GM12878 (cell line): ENCODE measurements around the gene CMTM2. TPM values are rescaled to one million over a fixed set of nuclear protein-coding genes. Genes with fewer than 3 reads are reported as not detected.

Experiments used
- CEBPB ChIP-seq, 2 experiments: fragments of 150-350 bp in 1 of 2; IDR thresholded peaks; 2 replicates each; pipeline ENCODE4 v1.6.1; 2012 to 2014; ENCODE audit warnings: low read depth in 2 of 2, low read length in 2 of 2, borderline replicate concordance in 1 of 2, inconsistent platforms in 1 of 2
- EP300 ChIP-seq, 2 experiments: fragments of 150-350 bp in 1 of 2; IDR thresholded peaks; 2 replicates each; pipeline ENCODE4 v1.6.1; 2011 to 2012; ENCODE audit warnings: low read depth in 2 of 2, low read length in 2 of 2, borderline replicate concordance in 1 of 2, improper control_type of control experiment in 1 of 2, inconsistent platforms in 1 of 2; ENCODE audit not compliant: control insufficient read depth in 1 of 2
- EZH2 ChIP-seq: IDR thresholded peaks from 2 replicates; pipeline ENCODE4 v1.6.1; 2012; ENCODE audit warnings: low read depth, mild to moderate bottlenecking, control low read depth, inconsistent platforms, low read length, borderline replicate concordance; ENCODE audit not compliant: control insufficient read depth
- HDAC2 ChIP-seq: fragments of 200-600 bp; sonication (generic); IDR thresholded peaks from 2 replicates; pipeline ENCODE4 v1.6.1; 2017
- HDGF ChIP-seq: fragments of 450-650 bp; IDR thresholded peaks from 2 replicates; pipeline ENCODE4 v1.6.1; 2016; ENCODE audit warnings: antibody characterized with exemption
- IRF4 ChIP-seq: IDR thresholded peaks from 2 replicates; pipeline ENCODE4 v1.6.1; 2011; ENCODE audit warnings: low read depth, low read length
- JUND ChIP-seq: IDR thresholded peaks from 2 replicates; pipeline ENCODE4 v1.6.1; 2012; ENCODE audit warnings: low read depth, mild to moderate bottlenecking, low read length, improper control_type of control experiment, moderate library complexity
- NFYA ChIP-seq: IDR thresholded peaks from 2 replicates; pipeline ENCODE4 v1.6.1; 2011; ENCODE audit warnings: low read depth, mild to moderate bottlenecking, low read length, improper control_type of control experiment, borderline replicate concordance
- PAX8 ChIP-seq: fragments of 450-650 bp; IDR thresholded peaks from 2 replicates; pipeline ENCODE4 v1.6.1; 2017; ENCODE audit warnings: mild to moderate bottlenecking, moderate library complexity
- POLR2A ChIP-seq: IDR thresholded peaks from 2 replicates; pipeline ENCODE4 v1.6.1; 2011; ENCODE audit warnings: low read depth, mild to moderate bottlenecking, low read length
- RAD21 ChIP-seq: IDR thresholded peaks from 2 replicates; pipeline ENCODE4 v1.6.1; 2011; ENCODE audit warnings: mild to moderate bottlenecking, low read depth, low read length, moderate library complexity; ENCODE audit not compliant: insufficient read depth
- RB1 ChIP-seq: fragments of 450-650 bp; formaldehyde crosslinking; IDR thresholded peaks from 2 replicates; pipeline ENCODE4 v1.6.1; 2017; ENCODE audit warnings: mild to moderate bottlenecking, borderline replicate concordance
- TCF12 ChIP-seq: IDR thresholded peaks from 2 replicates; pipeline ENCODE4 v1.6.1; 2011; ENCODE audit warnings: low read depth, mild to moderate bottlenecking, low read length
- YBX1 ChIP-seq: fragments of 450-650 bp; IDR thresholded peaks from 2 replicates; pipeline ENCODE4 v1.6.1; 2016; ENCODE audit warnings: antibody characterized with exemption
- ZBED1 ChIP-seq: IDR thresholded peaks from 2 replicates; pipeline ENCODE4 v1.6.1; 2016; ENCODE audit warnings: borderline replicate concordance
- ZZZ3 ChIP-seq: IDR thresholded peaks from 2 replicates; pipeline ENCODE4 v1.6.1; 2011; ENCODE audit warnings: low read depth; ENCODE audit not compliant: control insufficient read depth, insufficient read length
- polyA plus RNA-seq, 11 experiments: library from polyadenylated mRNA; depleted of rRNA in 4 of 11; unstranded in 6 of 11; stranded (reverse) in 5 of 11; fragments of >200 nt; fragmentation: Nextera tagmentation in 4 of 11; fragmentation: Illumina TruSeq in 1 of 11; extraction: Ambion mirVana in 4 of 11; extraction: Trizol in 1 of 11; gene quantifications; 1 replicate in 1 of 11; 2 replicates in 10 of 11; pipeline versions ENCODE4 v1.2.1 to v1.2.3, GENCODE V29; 2011 to 2016; ENCODE audit warnings: inconsistent platforms in 2 of 11, missing spikeins in 2 of 11, low read depth in 1 of 11
- total RNA-seq, 4 experiments: library from RNA; depleted of rRNA in 3 of 4; stranded (reverse); fragments of >200 nt in 3 of 4; fragmentation: Illumina TruSeq in 1 of 4; extraction: Trizol in 1 of 4; gene quantifications; 2 replicates each; pipeline versions ENCODE4 v1.2.1 to v1.2.3, GENCODE V29; 2013 to 2021
- TF ChIP-seq, protein P1 (sequence below): IDR thresholded peaks from 2 replicates; pipeline ENCODE4 v1.6.1; 2012; ENCODE audit warnings: low read depth, low read length, improper control_type of control experiment
- TF ChIP-seq, protein P2 (sequence below): IDR thresholded peaks from 2 replicates; pipeline ENCODE4 v1.6.1; 2012; ENCODE audit warnings: low read length, inconsistent platforms
- TF ChIP-seq, protein P3 (sequence below): IDR thresholded peaks from 2 replicates; pipeline ENCODE4 v1.6.1; 2012; ENCODE audit warnings: low read depth, low read length, improper control_type of control experiment
- TF ChIP-seq, protein P4 (sequence below): fragments of 450-650 bp; IDR thresholded peaks from 2 replicates; pipeline ENCODE4 v1.6.1; 2017; ENCODE audit warnings: antibody characterized with exemption, mild to moderate bottlenecking, moderate library complexity
- TF ChIP-seq, protein P5 (sequence below): IDR thresholded peaks from 2 replicates; pipeline ENCODE4 v1.6.1; 2012; ENCODE audit warnings: mild to moderate bottlenecking, low read depth, low read length

Gene CMTM2
- total and polyA plus RNA-seq, 10 of the 15 experiments (the other 5 are each of a cell fraction or from before 2014, with no cell fraction given): 0.26 to 0.34 TPM; not detected in 8

DNA sequence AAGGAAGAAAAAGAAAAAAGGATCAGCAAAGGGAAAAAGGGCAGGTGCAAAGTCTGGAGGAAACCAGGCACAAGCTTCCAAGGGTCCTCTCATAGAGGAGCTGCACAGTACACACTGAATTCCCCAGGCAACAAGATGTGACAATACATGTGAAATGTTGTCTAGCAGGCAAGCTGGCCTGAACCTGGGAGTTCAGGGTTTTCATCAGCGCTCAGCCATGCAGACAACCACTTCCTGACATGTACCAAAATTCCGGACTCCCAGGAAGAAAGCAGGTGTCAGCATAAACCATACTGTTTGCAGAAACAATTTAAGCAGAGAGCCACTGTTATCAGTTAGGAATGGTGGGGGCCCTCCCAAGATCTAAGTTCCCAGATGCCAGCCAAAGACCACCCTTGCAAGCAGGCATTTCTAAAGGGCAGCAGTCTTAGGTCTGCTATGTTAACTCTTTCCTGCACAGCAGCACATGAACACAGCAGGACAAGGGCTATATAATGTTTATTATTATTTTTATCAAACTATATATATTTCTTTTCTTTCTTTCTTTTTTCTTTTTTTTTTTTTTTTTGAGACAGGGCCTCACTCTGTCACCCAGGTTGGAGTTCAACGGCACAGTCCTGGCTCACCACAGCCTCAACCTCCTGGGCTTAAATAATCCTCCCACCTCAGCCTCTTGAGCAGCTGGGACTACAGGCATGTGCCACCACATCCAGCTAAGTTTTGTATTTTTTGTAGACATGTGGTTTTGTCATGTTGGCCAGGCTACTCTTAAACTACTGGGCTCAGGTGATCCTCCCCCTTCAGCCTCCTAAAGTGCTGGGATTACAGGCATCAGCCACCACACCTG, 39.4 kb upstream of the CMTM2 start (continued):
- peak; percentile 24 to 45; a peak in 1 of 4 replicates for TF ChIP-seq EP300 (IDR thresholded peaks at IDR 0.05; ENCODE audit: borderline replicate concordance in 1 of 2, control insufficient read depth in 1 of 2, low read depth in 2 of 2, low read length in 2 of 2)
- TF ChIP-seq, protein P1, sequence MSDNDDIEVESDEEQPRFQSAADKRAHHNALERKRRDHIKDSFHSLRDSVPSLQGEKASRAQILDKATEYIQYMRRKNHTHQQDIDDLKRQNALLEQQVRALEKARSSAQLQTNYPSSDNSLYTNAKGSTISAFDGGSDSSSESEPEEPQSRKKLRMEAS: no peak
- TF ChIP-seq ZZZ3: no peak
- TF ChIP-seq CEBPB (IDR thresholded peaks at IDR 0.05; ENCODE audit: borderline replicate concordance in 1 of 2, low read depth in 2 of 2, low read length in 2 of 2): no peak
- no peak for TF ChIP-seq ZBED1
- TF ChIP-seq, protein P2, sequence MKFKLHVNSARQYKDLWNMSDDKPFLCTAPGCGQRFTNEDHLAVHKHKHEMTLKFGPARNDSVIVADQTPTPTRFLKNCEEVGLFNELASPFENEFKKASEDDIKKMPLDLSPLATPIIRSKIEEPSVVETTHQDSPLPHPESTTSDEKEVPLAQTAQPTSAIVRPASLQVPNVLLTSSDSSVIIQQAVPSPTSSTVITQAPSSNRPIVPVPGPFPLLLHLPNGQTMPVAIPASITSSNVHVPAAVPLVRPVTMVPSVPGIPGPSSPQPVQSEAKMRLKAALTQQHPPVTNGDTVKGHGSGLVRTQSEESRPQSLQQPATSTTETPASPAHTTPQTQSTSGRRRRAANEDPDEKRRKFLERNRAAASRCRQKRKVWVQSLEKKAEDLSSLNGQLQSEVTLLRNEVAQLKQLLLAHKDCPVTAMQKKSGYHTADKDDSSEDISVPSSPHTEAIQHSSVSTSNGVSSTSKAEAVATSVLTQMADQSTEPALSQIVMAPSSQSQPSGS: no peak; the same call in 1 of the 2 replicates
- TF ChIP-seq HDGF: no peak
- no peak for TF ChIP-seq RB1
- no peak for TF ChIP-seq POLR2A
- no peak for TF ChIP-seq RAD21
- 0 out of 2 replicates have a peak, but pooled peaks have one; percentile 18 for TF ChIP-seq IRF4
- TF ChIP-seq PAX8: no peak
- TF ChIP-seq, protein P3, sequence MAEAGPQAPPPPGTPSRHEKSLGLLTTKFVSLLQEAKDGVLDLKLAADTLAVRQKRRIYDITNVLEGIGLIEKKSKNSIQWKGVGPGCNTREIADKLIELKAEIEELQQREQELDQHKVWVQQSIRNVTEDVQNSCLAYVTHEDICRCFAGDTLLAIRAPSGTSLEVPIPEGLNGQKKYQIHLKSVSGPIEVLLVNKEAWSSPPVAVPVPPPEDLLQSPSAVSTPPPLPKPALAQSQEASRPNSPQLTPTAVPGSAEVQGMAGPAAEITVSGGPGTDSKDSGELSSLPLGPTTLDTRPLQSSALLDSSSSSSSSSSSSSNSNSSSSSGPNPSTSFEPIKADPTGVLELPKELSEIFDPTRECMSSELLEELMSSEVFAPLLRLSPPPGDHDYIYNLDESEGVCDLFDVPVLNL: no peak
- no peak for TF ChIP-seq EZH2
- TF ChIP-seq TCF12: 0 out of 2 replicates have a peak, but pooled peaks have one; percentile 13
- TF ChIP-seq, protein P4, sequence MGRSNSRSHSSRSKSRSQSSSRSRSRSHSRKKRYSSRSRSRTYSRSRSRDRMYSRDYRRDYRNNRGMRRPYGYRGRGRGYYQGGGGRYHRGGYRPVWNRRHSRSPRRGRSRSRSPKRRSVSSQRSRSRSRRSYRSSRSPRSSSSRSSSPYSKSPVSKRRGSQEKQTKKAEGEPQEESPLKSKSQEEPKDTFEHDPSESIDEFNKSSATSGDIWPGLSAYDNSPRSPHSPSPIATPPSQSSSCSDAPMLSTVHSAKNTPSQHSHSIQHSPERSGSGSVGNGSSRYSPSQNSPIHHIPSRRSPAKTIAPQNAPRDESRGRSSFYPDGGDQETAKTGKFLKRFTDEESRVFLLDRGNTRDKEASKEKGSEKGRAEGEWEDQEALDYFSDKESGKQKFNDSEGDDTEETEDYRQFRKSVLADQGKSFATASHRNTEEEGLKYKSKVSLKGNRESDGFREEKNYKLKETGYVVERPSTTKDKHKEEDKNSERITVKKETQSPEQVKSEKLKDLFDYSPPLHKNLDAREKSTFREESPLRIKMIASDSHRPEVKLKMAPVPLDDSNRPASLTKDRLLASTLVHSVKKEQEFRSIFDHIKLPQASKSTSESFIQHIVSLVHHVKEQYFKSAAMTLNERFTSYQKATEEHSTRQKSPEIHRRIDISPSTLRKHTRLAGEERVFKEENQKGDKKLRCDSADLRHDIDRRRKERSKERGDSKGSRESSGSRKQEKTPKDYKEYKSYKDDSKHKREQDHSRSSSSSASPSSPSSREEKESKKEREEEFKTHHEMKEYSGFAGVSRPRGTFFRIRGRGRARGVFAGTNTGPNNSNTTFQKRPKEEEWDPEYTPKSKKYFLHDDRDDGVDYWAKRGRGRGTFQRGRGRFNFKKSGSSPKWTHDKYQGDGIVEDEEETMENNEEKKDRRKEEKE: no peak
- TF ChIP-seq YBX1: no peak
- TF ChIP-seq JUND: no peak
- TF ChIP-seq, protein P5, sequence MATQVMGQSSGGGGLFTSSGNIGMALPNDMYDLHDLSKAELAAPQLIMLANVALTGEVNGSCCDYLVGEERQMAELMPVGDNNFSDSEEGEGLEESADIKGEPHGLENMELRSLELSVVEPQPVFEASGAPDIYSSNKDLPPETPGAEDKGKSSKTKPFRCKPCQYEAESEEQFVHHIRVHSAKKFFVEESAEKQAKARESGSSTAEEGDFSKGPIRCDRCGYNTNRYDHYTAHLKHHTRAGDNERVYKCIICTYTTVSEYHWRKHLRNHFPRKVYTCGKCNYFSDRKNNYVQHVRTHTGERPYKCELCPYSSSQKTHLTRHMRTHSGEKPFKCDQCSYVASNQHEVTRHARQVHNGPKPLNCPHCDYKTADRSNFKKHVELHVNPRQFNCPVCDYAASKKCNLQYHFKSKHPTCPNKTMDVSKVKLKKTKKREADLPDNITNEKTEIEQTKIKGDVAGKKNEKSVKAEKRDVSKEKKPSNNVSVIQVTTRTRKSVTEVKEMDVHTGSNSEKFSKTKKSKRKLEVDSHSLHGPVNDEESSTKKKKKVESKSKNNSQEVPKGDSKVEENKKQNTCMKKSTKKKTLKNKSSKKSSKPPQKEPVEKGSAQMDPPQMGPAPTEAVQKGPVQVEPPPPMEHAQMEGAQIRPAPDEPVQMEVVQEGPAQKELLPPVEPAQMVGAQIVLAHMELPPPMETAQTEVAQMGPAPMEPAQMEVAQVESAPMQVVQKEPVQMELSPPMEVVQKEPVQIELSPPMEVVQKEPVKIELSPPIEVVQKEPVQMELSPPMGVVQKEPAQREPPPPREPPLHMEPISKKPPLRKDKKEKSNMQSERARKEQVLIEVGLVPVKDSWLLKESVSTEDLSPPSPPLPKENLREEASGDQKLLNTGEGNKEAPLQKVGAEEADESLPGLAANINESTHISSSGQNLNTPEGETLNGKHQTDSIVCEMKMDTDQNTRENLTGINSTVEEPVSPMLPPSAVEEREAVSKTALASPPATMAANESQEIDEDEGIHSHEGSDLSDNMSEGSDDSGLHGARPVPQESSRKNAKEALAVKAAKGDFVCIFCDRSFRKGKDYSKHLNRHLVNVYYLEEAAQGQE: no peak
- TF ChIP-seq NFYA: no peak
- no peak for TF ChIP-seq HDAC2
